CD1c-positive myeloid dendritic cell (primary cell): Measurements from ENCODE around the gene LRRTM3.

Experiments
- DNase-seq: peaks from one replicate; pipeline ENCODE4 v3.0.0-alpha.2; 2016; ENCODE audit errors: extremely low spot score

Gene LRRTM3

DNA sequence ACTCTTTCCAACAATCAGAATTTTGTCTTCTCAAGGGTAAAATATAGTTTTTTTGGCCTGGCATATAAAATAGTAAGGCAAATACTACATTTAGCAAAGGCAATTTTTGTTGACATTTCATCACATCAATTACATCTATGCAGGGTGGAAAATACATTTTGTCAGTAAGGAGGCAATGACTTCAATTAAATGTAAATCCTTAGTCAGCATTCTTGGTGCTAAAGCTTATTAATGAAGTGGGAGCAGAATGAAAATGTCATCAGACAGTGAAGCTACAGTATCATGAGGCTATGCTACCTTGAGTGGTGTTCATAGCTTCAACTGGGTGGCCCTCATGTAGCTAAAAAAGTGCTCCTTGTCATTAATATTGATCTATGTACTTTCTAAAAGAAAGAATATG is 8.9 kb downstream of the LRRTM3 start:
- DNase-seq: no peak

DNA sequence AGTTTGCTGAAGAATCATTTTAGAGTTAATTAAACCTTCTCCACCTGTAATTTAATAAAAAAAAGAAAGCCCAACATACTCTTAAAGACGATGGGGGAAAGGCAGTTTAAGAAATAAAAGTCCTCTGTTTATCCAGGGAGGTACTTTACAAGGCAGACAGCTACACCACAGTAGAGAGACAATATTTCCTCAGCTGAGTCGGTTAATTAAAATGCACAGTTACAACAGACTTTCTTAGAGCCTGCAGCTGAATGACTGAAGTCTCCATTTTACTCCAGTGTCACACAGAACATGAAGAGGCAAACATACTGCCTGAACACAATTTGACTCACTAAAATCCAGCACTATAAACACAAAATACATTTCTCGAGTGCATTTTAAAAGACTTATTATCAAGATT is 15.1 kb downstream of the LRRTM3 start:
- no peak for DNase-seq

DNA sequence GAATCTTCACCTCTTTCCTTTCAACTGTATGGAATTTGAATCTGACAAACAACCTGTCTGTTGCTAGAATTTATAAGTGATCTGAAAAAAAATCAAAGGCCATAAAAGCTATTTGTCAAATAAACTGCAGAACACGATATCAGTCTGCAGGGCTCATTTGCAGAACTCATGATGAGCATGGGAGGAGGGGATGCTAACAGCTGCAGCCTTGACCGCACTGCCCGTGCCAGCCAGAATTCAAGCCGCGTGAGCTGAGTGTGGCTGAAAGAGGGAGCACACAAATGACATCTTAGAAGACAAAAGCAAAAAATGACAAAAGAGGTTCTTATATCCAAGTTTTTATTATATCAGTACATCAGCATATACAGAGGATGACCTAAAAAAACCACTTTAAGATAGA is 15.7 kb downstream of the LRRTM3 start:
- DNase-seq: no peak

DNA sequence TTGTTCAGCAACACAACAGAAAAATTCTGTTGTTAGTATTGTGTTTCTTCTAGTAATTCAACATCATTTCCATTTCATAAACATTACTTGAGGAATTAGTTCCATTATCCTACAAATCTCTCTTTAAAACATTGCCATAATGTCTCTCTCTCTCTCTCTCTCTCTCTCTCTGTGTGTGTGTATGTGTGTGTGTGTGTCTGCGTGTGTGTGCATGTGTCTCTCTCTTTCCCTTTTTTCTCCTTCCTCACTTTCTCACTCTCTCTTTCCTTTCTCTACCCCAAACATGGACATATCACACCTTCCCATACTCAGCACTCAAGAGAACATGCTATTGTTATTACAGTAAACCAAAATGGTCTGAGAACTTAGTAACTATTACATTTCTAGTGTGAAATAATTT is 16.6 kb downstream of the LRRTM3 start:
- DNase-seq: no peak

DNA sequence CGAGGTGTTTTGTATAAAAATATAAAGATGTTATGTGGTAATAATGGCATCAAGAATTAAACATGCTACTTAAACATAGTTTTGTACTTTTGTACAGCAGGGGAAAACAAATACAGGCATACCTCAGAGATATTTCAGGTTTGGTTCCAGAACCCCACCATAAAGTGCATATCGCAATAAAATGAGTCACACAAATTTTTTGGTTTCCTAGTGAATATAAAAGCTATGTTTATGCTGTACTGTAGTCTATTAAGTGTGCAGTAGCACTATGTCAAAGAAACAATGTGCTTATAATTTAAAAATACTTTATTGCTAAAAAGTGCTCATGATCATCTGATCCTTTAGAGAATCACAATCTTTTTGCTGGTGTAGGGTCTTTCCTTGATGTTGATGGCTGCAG is 17.8 kb downstream of the LRRTM3 start:
- no peak for DNase-seq

DNA sequence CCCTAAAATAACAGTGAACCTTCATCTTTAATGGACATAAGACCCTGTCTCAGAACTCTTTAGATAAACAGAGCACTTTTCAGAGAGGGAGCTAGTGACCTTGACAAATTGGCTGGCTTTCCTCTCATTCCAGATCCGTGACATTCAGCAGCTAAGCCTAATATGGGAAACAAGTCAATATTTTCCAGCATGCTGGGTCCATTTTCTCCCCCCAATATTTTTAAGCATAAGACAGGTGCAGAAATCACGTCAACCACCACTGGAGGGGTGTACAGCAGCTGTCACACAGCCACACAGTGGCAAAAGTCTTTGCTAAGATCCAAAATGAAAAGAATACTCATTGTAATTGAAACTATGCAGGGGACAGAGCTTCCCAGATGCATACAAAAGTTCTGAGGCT is 26.1 kb downstream of the LRRTM3 start:
- no peak for DNase-seq

DNA sequence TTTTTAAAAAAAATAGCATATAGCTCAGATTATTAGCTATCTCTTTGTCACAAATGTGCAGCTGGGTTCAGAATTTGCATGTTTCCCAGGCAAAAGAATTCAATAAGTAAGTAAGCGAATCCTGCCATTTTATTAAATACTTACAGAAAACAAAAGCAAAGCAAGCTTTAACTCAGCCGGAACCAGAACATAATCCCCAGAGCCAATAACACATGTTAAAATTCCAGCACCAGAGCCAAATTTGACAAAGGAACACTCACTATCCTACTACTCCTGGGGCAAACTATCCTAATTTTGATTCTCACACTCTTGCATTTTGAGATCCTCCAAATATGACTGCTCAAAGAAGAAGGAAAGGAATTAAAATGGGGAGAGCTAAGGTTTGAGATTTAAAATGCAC is 32.6 kb downstream of the LRRTM3 start:
- no peak for DNase-seq

DNA sequence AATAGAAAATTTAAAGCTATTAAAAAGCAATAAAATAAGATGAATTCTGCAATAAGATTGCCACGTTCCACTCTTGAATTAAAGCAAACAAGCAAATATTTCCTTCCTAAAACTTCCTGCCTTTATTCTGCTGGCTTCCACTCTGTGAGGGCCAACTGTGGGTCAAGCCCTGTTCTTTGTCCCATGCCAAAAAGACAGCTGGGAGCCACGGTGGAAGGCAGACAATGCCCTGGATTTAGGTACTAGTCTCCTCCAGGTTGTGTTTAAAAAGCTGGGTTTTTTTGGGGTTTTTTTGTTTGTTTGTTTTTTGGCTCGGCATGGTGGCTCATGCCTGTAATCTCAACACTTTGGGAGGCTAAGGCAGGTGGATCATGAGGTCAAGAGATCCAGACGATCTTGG is 39.1 kb downstream of the LRRTM3 start:
- DNase-seq: no peak

DNA sequence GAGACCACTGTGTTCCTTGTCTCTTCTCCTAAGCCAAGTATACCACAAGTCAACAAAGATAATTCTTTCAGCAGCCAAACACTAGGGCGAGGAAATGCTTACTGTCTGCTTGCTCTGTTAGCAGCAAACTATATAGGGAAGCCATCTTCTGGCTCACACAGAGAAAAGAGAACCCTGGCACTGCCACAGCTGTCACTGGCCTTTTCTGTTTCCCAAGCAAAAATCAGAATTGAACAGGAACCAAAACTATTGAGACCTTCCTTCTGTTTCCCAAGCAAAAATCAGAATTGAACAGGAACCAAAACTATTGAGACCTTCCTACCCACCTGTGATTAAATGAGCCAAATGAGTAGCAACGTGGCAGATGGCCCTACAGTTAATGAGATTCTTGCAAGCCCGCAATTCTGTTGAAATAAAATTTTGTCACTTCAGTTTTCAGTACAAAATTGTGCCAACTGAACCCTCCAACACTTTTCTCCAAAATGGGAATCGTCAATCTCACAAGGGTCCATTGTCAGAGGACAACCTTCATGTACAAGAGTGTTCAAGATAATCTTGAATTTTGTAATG is 54.5 kb downstream of the LRRTM3 start:
- no peak for DNase-seq

DNA sequence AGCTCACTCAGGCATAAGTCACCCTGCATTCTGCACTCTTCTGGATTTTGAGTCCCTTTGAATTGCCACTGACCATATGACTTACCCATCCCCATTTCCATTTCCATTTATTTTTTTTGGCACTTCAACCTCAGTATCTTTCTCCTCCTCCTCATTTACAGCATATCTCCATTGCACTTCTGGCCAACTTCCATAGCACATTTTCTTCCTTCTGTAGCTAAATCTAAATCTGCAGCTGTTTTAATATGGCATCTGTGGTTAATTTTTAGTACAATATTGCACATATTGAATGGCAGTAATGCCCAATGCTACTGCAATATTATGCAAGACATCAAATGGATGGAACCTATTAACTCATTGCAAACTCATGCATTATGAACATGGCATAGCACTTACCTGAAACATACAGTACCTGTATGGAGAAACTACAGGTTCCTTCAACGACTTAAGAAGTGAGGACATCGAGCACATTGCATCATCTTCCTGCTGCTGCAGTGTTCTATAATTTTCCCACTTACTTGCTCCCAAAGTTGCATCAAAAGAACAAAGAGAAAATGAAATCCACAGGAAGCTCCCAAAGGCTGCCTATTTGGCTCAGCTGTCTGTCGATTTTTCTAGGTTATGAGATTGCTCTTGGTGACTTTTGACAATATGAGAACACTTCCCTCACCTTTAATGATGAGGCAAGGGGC is 55.7 kb downstream of the LRRTM3 start:
- no peak for DNase-seq

DNA sequence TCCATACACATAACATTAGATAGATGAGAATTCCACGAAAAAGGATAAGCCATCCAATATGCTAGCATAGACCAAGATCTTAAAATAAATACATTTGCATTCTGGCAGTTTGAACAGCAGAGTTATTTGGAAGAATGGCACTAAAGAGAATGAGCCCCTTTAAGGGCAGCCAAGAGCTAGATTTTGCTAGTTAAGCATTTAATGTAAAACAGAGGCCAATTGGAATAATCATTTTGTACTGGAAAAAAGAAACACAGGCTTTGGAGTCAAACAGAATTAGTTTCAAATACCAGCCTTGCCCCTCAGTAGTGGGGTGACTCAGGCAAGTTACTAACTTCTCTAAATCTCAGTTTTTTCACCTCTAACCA is 56.2 kb downstream of the LRRTM3 start:
- DNase-seq: no peak

DNA sequence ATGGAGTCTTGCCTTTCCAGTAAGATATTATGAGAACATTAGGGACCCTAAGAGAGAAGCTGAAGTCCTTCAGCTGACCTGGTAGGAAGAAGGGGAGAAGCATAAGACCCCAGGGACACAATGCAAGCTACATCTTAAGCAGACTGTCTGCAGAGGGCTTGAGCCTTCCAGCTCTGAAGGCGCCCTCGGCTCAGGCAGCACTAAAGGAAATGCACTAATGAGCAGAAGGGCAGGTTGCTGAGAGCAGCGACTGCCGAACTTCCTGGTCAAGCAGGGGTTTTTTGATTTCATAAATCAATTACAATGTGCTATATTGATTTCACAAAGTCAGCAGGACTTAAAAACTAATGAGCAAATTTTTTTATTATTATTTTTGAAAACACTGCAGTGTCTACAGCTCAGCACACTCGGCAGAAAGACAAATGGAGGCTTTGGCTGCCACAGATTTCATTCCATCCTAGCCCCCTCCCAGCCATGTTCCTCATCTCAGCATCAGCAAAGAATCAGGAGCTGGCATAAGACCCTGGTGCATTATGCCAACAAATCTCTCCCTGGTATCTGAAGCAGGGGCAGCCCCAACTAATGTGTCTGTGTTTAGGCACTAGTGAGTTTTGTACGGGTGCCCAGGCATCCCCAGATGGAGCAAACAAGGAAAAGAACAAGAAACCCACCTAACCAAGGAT is 57.1 kb downstream of the LRRTM3 start:
- DNase-seq: no peak

DNA sequence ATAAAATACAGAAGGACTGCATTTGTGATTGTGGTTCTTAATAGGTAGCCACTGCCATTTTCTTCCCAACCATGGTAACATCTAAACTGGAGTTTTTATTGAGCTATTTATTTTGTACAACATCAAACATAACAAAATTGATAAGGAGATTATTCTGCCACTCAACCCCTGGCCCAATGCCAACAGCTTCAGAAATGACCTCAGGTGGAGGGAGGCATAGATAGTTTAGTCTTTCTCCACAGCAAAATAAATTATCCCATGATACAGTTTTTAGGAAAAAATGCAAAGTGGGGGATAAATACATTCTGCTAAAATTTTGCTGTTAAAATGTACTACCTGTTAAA is 57.6 kb downstream of the LRRTM3 start:
- DNase-seq: no peak

DNA sequence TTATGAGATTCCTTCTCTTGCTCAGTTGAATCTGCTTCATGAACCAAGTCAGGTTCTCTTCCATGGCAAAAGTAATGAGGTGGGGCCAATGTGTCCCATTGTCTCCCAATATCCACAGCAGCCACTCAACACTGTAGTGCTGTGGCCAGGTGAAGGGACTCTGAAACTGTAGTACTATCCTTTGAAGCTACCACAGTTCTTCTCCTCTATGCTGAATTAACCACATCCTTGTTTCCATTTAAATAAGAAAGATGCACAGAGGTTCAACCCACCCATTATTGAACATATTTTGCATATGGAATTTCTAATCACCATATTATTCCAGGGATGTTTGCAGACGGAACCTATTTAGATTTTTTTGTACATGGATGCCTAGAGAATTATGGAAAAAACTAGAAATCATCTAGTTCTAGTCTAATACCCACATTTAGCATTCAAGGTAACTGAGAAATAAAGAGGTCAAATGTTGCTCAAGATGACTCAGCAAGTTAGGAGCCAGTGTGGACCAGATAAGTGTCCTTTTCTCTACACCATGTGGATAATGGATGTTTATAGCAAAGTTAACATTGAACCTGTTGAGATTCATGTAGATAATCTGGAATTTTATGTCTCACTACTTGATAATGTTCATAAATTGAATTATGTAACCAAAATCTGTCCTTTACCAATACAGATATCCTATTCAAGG is 64.5 kb downstream of the LRRTM3 start:
- no peak for DNase-seq

DNA sequence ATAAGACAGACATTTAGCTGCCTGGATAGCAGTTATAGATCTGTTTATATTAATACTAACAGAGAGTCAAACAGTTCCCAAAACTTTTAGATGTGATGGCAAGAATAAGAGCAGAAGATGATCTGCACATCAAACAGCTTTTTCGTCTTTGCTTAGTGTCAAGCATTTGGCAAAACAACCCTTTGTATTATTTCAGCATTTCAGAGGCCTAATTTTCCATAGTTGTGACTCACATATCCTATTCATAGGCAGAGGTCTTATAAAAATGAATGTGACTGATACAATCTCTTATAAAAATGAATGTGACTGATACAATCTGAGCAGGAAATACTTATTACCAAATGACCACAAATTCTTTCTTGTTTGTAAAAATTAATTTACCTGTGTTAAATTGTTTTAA is 71.2 kb downstream of the LRRTM3 start:
- no peak for DNase-seq

DNA sequence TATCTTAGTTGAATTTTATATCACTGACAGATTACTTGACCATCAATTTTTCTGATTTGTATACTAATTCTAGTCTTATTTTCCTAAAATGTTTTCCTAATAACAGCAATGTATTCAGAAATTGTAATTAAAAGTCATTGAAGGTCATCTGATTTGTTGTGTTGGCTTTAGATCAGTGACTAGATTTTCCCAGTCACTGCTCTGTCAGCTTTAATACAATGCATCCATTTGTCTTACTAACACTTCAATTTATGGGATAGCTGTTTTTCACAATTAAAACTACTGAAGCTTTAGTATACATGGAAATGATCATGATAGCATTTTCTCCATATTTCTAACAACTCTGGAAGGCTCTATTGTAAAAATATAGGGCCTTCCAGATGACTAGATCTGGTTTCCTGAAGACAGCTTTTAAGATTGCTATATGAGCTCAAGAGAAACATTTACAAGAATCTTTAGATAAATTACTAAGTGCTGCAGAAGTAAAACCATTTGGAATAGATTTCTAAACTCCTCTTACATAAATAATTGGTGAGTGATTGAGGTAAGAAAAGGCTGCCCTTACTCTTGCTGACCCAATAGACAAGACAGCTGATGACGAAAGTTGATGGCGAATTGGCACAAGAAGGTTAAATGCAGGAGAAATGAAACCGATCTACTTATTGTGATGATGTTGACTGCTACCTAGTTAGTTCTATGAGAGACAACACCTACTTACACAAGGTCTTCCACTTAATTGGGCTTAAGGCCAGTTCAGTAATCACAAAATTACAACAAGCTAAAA is 74.1 kb downstream of the LRRTM3 start:
- no peak for DNase-seq

DNA sequence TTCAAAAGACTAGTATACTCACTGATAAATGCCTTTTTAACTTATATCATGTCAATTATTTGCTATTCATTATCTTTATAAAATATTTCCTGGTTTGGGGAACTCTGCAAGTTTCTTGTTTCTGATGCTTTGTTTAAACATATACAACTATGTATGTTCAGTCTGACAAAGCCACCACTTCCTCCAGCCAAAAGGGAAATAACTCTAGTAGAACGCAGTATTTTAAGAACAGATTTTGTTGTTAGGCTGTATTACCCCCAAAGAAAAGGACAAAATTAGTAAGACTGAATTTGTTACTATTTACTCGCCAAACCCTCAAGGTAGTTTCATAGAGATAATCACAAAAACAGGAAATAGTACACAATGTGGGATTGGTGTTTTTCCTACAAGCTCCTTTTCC is 78.9 kb downstream of the LRRTM3 start:
- no peak for DNase-seq

DNA sequence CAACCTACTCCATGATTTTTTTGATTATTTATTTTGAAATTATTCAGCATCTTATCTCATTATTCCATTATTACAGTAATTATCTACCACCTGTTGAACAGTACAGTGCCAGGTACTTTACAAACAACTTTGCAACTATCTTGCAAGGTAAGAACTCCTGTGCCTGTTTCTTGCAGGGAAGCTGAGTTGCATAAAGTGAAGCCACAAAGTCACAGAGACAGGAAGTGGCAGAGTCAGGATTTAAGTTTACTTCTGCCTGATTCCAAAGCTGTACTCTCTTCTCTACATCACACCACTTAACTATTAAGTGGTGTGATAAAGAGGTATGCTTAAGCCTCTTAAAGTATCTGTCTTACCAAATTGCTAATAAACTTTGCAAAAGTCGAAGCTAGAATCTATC is 80.1 kb downstream of the LRRTM3 start:
- DNase-seq: no peak

DNA sequence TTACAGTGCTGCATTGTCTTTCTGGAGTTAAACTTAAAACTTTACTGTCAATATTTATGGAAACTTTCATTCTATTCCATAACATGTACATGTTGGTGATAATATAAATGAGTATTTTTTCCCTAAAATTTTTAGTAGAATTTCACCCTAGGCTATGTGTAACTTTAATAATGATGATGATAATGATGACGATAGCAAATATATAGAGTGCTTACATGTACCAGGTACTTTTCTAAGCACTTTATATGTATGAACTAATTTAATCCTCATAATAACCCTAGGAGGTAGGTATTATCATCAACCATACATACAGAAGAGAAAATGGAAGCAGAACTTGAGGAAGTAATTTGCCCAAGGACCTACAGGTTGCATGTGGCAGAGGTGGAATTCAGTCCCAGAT is 85.6 kb downstream of the LRRTM3 start:
- DNase-seq: no peak

DNA sequence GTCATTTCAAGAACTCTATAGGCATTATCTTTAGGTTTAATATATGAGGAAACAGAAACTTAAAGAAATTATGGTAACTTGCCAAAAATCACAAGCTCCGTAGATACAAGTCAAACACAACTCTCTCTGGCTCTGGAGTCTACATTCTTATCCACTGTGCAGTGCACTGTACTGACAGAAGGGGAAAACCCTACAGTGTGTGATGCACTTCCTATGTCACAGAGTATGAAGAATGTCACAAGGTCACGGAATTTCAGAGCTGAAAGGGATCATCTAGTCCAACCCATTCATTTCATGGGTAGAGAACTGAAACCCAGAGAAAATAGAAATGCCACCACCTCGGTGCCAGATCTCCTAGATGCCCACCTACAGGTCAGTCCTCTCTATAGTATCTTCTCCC is 86.1 kb downstream of the LRRTM3 start:
- peak; percentile 4 for DNase-seq

DNA sequence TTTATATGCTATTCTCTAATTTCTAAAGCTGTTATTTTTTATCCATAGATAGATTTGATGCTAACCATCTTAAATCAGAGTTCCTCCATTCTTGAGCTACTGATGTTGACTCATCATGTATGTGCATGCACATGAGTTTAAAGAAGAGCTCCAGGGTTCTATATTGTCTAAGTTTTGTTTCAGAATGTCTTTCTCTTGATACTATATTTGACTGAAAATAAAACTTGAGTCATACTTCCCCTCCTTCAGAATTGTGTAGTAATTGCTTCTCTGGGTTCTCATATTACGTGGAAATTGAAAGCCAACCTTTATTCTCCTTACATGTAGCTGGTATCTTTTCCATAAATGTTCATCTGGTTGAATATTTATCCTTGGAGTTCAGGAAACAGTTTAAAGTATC is 89.4 kb downstream of the LRRTM3 start:
- DNase-seq: peak; percentile 8

DNA sequence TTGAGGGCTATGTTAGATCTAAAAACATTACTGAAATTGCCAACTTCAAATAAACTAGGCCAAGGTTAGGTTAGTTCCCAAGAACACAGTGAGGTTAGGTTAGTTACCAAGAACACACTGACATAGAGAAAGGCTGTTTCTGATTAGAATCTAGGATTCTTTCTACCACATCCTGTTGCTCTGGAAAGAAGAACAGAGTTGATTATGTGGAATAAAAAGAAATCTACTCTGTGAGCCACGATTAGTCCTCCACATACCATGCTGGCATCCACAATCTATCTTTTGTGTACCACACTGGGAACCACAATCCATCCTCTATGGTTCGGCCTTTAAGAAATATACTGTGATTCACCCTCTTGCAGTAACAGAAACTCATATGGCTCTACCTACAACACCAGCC is 91.4 kb downstream of the LRRTM3 start:
- DNase-seq: no peak
